HG03108 (cell line): ENCODE data around the gene OSBPL1A.

Experiments
- ATAC-seq: cut with Tn5 transposase; IDR thresholded peaks from one replicate; pipeline ENCODE4 v1.9.1; 2021; ENCODE audit warnings: moderate library complexity; ENCODE audit not compliant: unreplicated experiment

The OSBPL1A gene

GRCh38 chr18:24138409-24138788, 259.2 kb downstream of the OSBPL1A start:
- no peak for ATAC-seq

GRCh38 chr18:24136967-24137373, 260.7 kb downstream of the OSBPL1A start:
- ATAC-seq = no peak

GRCh38 chr18:24130494-24130893, 267.1 kb downstream of the OSBPL1A start:
- ATAC-seq = no peak

- ATAC-seq = no peak
These were observed 268.9 kb downstream of the OSBPL1A start for GRCh38 chr18:24128700-24129099.

- no peak for ATAC-seq
These were observed 269.9 kb downstream of the OSBPL1A start for GRCh38 chr18:24127735-24128134.

GRCh38 chr18:24126155-24126961, 271.3 kb downstream of the OSBPL1A start:
- no peak for ATAC-seq

- no peak for ATAC-seq
These were observed 276.0 kb downstream of the OSBPL1A start for GRCh38 chr18:24121625-24122024.

GRCh38 chr18:24120676-24121075, 276.9 kb downstream of the OSBPL1A start:
- no peak for ATAC-seq

- no peak for ATAC-seq
These were observed 278.7 kb downstream of the OSBPL1A start for GRCh38 chr18:24118750-24119577.

- ATAC-seq = no peak
These were observed 282.0 kb downstream of the OSBPL1A start for GRCh38 chr18:24115628-24116027.

- ATAC-seq = no peak
These were observed 282.6 kb downstream of the OSBPL1A start for GRCh38 chr18:24114924-24115549.

GRCh38 chr18:24112874-24113615, 284.6 kb downstream of the OSBPL1A start:
- no peak for ATAC-seq

GRCh38 chr18:24112464-24112863, 285.2 kb downstream of the OSBPL1A start:
- no peak for ATAC-seq
